ENCODE data around the gene FIBCD1.

DNA sequence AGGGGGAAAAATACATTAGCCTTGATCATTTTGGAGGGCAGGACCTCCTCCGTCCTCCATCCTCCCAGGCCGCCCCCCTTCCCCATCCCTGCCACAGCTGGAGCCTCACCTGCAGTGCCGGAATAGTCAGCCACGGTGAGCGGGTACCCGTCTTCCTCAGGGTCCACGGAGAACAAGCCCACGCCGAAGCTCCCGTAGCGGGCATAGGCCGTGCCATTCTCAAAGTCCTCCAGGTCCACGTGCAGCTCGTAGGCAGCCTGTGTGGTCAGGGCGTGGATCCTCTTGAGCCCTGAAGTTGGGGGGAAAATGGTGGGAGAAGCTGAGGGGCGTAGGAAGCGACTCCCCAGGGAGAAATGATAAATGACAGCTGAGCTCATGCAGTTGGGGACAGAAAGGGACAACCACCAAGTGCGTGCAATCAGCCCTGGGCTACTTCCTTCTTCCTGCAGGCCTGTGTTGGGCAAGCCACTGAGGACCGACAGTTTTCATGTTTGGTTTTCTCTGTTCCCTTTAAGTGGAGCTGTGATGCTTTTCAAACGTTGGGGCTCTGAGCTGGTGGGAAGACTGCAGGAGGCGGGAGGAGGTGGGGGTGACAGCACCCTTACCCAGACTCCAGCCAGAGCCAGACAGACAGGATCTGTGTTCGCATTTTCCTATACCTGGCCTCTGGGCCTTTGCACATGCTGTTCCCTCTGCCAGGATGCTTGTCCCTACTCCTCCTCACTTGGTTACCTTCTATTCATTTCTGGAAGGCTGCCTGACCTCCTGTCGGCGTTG lies 33.7 kb downstream of the FIBCD1 start:
- TF ChIP-seq, protein P1, sequence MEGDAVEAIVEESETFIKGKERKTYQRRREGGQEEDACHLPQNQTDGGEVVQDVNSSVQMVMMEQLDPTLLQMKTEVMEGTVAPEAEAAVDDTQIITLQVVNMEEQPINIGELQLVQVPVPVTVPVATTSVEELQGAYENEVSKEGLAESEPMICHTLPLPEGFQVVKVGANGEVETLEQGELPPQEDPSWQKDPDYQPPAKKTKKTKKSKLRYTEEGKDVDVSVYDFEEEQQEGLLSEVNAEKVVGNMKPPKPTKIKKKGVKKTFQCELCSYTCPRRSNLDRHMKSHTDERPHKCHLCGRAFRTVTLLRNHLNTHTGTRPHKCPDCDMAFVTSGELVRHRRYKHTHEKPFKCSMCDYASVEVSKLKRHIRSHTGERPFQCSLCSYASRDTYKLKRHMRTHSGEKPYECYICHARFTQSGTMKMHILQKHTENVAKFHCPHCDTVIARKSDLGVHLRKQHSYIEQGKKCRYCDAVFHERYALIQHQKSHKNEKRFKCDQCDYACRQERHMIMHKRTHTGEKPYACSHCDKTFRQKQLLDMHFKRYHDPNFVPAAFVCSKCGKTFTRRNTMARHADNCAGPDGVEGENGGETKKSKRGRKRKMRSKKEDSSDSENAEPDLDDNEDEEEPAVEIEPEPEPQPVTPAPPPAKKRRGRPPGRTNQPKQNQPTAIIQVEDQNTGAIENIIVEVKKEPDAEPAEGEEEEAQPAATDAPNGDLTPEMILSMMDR (IDR thresholded peaks at IDR 0.05), result no peak
- no peak for TF ChIP-seq POLR2A (IDR thresholded peaks at IDR 0.05; ENCODE audit: low read depth)
- TF ChIP-seq EP300 (IDR thresholded peaks at IDR 0.05), result no peak
